Neural cell (in vitro differentiated cells): ENCODE measurements around the gene KLK4. TPM values are rescaled to one million over a fixed set of nuclear protein-coding genes. Genes with fewer than 3 reads are reported as not detected.

Source experiments
- H2AFZ ChIP-seq: fragments of 200-600, 300-800 bp; sonication (generic), shearing (Covaris generic); 2 replicates; pipeline ENCODE4 v1.6.0; 2014; ENCODE audit warnings: low read depth, mild to moderate bottlenecking, antibody characterized with exemption, low read length, moderate library complexity
- H3F3A ChIP-seq: fragments of 200-600 bp; shearing (Covaris generic); 2 replicates; pipeline ENCODE4 v1.6.1; 2016; ENCODE audit warnings: mild to moderate bottlenecking, moderate library complexity, mixed read lengths, antibody characterized with exemption, low read length; ENCODE audit not compliant: insufficient read depth, poor library complexity, severe bottlenecking
- H3K27ac ChIP-seq: fragments of 200-600, 300-800 bp; sonication (generic), shearing (Covaris generic); 2 replicates; pipeline ENCODE4 v1.5.1; 2014; ENCODE audit warnings: mild to moderate bottlenecking, low read length, moderate library complexity
- H3K27me3 ChIP-seq: fragments of 300-800, 200-600 bp; sonication (generic), shearing (Covaris generic); 2 replicates; pipeline ENCODE4 v1.6.0; 2014; ENCODE audit warnings: mild to moderate bottlenecking, low read depth, low read length, moderate library complexity; ENCODE audit not compliant: insufficient read depth
- H3K36me3 ChIP-seq: fragments of 300-800, 200-600 bp; sonication (generic), shearing (Covaris generic); 2 replicates; pipeline ENCODE4 v1.5.1; 2014; ENCODE audit warnings: mild to moderate bottlenecking, antibody characterized with exemption, low read length, moderate library complexity; ENCODE audit not compliant: insufficient read depth
- H3K4me2 ChIP-seq: fragments of 300-800, 200-600 bp; sonication (generic), shearing (Covaris generic); 2 replicates; pipeline ENCODE4 v1.6.0; 2014; ENCODE audit warnings: mild to moderate bottlenecking, low read length
- H3K4me3 ChIP-seq: fragments of 300-800, 200-600 bp; sonication (generic), shearing (Covaris generic); 2 replicates; pipeline ENCODE4 v1.5.1; 2014; ENCODE audit warnings: mild to moderate bottlenecking, low read length, moderate library complexity
- H3K79me2 ChIP-seq: fragments of 200-600 bp; shearing (Covaris generic); replicated peaks from 2 replicates; pipeline ENCODE4 v1.6.0; 2014; ENCODE audit warnings: mild to moderate bottlenecking, low read length, moderate library complexity; ENCODE audit not compliant: insufficient read depth
- H3K9ac ChIP-seq: fragments of 300-800, 200-600 bp; sonication (generic), shearing (Covaris generic); 2 replicates; pipeline ENCODE4 v1.6.1; 2016; ENCODE audit warnings: mild to moderate bottlenecking, low read length, mixed read lengths
- H3K9me2 ChIP-seq: fragments of 200-600 bp; shearing (Covaris generic); 2 replicates; pipeline ENCODE4 v1.6.1; 2016; ENCODE audit warnings: mild to moderate bottlenecking, low read length, mixed read lengths; ENCODE audit not compliant: insufficient read depth
- H3K9me3 ChIP-seq: fragments of 200-600, 300-800 bp; sonication (generic), shearing (Covaris generic); 2 replicates; pipeline ENCODE4 v1.6.1; 2016; ENCODE audit warnings: mild to moderate bottlenecking, mixed run types, low read length, moderate library complexity, mixed read lengths
- H4K20me1 ChIP-seq: fragments of 200-600 bp; shearing (Covaris generic); 2 replicates; pipeline ENCODE4 v1.6.1; 2016; ENCODE audit warnings: mild to moderate bottlenecking, mixed run types; ENCODE audit not compliant: insufficient read depth
- CTCF ChIP-seq: fragments of 450-650 bp; IDR thresholded peaks from 2 replicates; pipeline ENCODE4 v1.5.1; 2014; ENCODE audit warnings: antibody characterized with exemption, mild to moderate bottlenecking, moderate library complexity; ENCODE audit not compliant: poor library complexity, severe bottlenecking
- EP300 ChIP-seq: fragments of 450-650 bp; conservative IDR thresholded peaks from 2 replicates; pipeline ENCODE4 v1.6.1; 2014; ENCODE audit warnings: antibody characterized with exemption, mild to moderate bottlenecking, moderate library complexity; ENCODE audit not compliant: poor library complexity, severe bottlenecking
- EZH2 ChIP-seq: fragments of 200-600, 300-800 bp; shearing (Covaris generic), sonication (generic); IDR thresholded peaks from 2 replicates; pipeline ENCODE4 v1.6.1; 2014; ENCODE audit warnings: antibody characterized with exemption, low read length, borderline replicate concordance, mild to moderate bottlenecking; ENCODE audit not compliant: insufficient read depth, poor library complexity, severe bottlenecking
- MXI1 ChIP-seq: fragments of 450-650 bp; conservative IDR thresholded peaks from 2 replicates; pipeline ENCODE4 v1.6.1; 2014; ENCODE audit warnings: antibody characterized with exemption, mild to moderate bottlenecking; ENCODE audit not compliant: poor library complexity, severe bottlenecking
- POLR2AphosphoS5 ChIP-seq: IDR thresholded peaks from 2 replicates; pipeline ENCODE4 v1.6.1; 2012
- RAD21 ChIP-seq: fragments of 450-650 bp; conservative IDR thresholded peaks from 2 replicates; pipeline ENCODE4 v1.6.1; 2014; ENCODE audit warnings: antibody characterized with exemption, mild to moderate bottlenecking, moderate library complexity
- REST ChIP-seq: IDR thresholded peaks from 2 replicates; pipeline ENCODE4 v1.6.1; 2012; ENCODE audit warnings: borderline replicate concordance
- SMC3 ChIP-seq: fragments of 450-650 bp; conservative IDR thresholded peaks from 2 replicates; pipeline ENCODE4 v1.6.1; 2014; ENCODE audit warnings: antibody characterized with exemption, mild to moderate bottlenecking, moderate library complexity; ENCODE audit not compliant: poor library complexity
- TAF1 ChIP-seq: IDR thresholded peaks from 2 replicates; pipeline ENCODE4 v1.6.1; 2012; ENCODE audit warnings: low read depth
- polyA plus RNA-seq: library from polyadenylated mRNA; depleted of rRNA; stranded (reverse); fragments of >200 nt; gene quantifications from 2 replicates; pipeline ENCODE4 v1.2.3, GENCODE V29; 2014

Gene KLK4
- polyA plus RNA-seq, 1 donor from 2014 or later: not detected

- Histone ChIP-seq H3K27ac (no peak overlapping the region), H3K36me3 (no peaks in the 10 kb centered on the region), H3K9me3 (no peaks in the 10 kb centered on the region), H3K4me3 (no peak overlapping the region), H3F3A (no peaks in the 10 kb centered on the region), H3K4me2 (no peak overlapping the region), H3K79me2 (no peaks in the 10 kb centered on the region), H4K20me1 (no peaks in the 10 kb centered on the region), H3K9me2 (no peaks in the 10 kb centered on the region), H3K27me3 (peaks cover 24% of the 10 kb centered on the region), H2AFZ (no peak overlapping the region), H3K9ac (no peak overlapping the region)
- TF ChIP-seq CTCF: no peak
- TF ChIP-seq SMC3: no peak
- TF ChIP-seq EP300: no peak
- TF ChIP-seq RAD21: no peak
- no peak for TF ChIP-seq POLR2AphosphoS5
- TF ChIP-seq MXI1: no peak
- no peak for TF ChIP-seq REST
- TF ChIP-seq EZH2: no peak
- TF ChIP-seq TAF1: no peak
Measured at GRCh38 chr19:50906217-50906616, 5.0 kb downstream of the KLK4 start.

- Histone ChIP-seq H4K20me1 (no peaks in the 10 kb centered on the region), H2AFZ (no peak overlapping the region), H3K27ac (no peak overlapping the region), H3K9me2 (no peaks in the 10 kb centered on the region), H3K4me2 (no peak overlapping the region), H3K9me3 (no peaks in the 10 kb centered on the region), H3F3A (no peaks in the 10 kb centered on the region), H3K27me3 (no peaks in the 10 kb centered on the region), H3K4me3 (no peak overlapping the region), H3K79me2 (no peaks in the 10 kb centered on the region), H3K9ac (no peak overlapping the region), H3K36me3 (no peaks in the 10 kb centered on the region)
- no peak for TF ChIP-seq EZH2
Measured at GRCh38 chr19:50902640-50903039, 8.6 kb downstream of the KLK4 start.

GRCh38 chr19:50899569-50899968, 11.6 kb downstream of the KLK4 start:
- H3K9me2 ChIP-seq: no peaks in the 10 kb centered on the region
- H3K27me3 ChIP-seq: no peaks in the 10 kb centered on the region
- no peak overlapping the region for H2AFZ ChIP-seq
- no peaks in the 10 kb centered on the region for H3K36me3 ChIP-seq
- no peak overlapping the region for H3K9ac ChIP-seq
- H3K79me2 ChIP-seq: no peaks in the 10 kb centered on the region
- no peak for TF ChIP-seq TAF1
- no peak for TF ChIP-seq EP300
- no peak for TF ChIP-seq POLR2AphosphoS5
- no peak for TF ChIP-seq REST
- no peak for TF ChIP-seq RAD21
- TF ChIP-seq SMC3: no peak
- H3F3A ChIP-seq: no peaks in the 10 kb centered on the region
- H3K4me3 ChIP-seq: no peak overlapping the region
- no peak overlapping the region for H3K27ac ChIP-seq
- H3K4me2 ChIP-seq: no peak overlapping the region
- no peaks in the 10 kb centered on the region for H3K9me3 ChIP-seq
- no peaks in the 10 kb centered on the region for H4K20me1 ChIP-seq
